Gastroesophageal sphincter (tissue), 3 donors: Measurements from ENCODE around the gene AP4E1.

ENCODE experiments used
- EP300 ChIP-seq: sonication (generic); formaldehyde crosslinking; IDR thresholded peaks from one replicate; pipeline ENCODE4 v1.6.1; 2017; ENCODE audit warnings: antibody characterized with exemption, mild to moderate bottlenecking
- POLR2A ChIP-seq, 2 donors: fragments of 450-650 bp; IDR thresholded peaks; one replicate each; pipeline ENCODE4 v1.6.1; 2017; ENCODE audit warnings: antibody characterized with exemption in 2 of 2, mild to moderate bottlenecking in 2 of 2, moderate library complexity in 1 of 2
- TF ChIP-seq, protein P1 (sequence below), 4 experiments: fragments of 200-600 bp in 2 of 4; fragments of 450-650 bp in 2 of 4; sonication (generic) in 1 of 4; IDR thresholded peaks; one replicate each; pipeline ENCODE4 v1.5.1; 2017 to 2019; ENCODE audit warnings: antibody characterized with exemption in 4 of 4, mild to moderate bottlenecking in 2 of 4, moderate library complexity in 2 of 4

DNA sequence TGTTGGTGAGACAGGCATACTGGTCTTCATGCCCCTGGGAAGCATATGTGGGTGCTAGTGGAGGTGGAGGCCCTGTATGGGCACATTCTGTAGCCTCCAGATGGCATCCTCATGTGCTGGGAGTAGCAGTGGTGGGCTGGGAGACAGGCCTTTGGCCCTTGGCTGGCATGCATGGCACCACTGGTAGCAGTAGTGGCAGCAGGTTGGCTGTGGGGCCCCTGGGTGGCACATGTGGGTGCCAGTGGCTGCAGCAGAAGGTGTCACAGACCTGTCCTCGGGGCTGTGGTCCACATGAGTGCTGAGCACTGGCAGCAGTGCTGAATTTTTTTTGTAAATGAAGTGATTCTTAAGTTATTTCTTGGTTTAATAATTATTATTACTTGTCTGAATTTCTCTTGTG, 115.0 kb downstream of the AP4E1 start:
- TF ChIP-seq, protein P1, sequence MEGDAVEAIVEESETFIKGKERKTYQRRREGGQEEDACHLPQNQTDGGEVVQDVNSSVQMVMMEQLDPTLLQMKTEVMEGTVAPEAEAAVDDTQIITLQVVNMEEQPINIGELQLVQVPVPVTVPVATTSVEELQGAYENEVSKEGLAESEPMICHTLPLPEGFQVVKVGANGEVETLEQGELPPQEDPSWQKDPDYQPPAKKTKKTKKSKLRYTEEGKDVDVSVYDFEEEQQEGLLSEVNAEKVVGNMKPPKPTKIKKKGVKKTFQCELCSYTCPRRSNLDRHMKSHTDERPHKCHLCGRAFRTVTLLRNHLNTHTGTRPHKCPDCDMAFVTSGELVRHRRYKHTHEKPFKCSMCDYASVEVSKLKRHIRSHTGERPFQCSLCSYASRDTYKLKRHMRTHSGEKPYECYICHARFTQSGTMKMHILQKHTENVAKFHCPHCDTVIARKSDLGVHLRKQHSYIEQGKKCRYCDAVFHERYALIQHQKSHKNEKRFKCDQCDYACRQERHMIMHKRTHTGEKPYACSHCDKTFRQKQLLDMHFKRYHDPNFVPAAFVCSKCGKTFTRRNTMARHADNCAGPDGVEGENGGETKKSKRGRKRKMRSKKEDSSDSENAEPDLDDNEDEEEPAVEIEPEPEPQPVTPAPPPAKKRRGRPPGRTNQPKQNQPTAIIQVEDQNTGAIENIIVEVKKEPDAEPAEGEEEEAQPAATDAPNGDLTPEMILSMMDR (IDR thresholded peaks at IDR 0.05) = no peak
- TF ChIP-seq POLR2A (IDR thresholded peaks at IDR 0.05) (no peak), EP300 (no peak)
